Measurements from ENCODE around the gene STXBP6.

STXBP6 gene

GRCh38 chr14:24915403-24915921, 134.5 kb downstream of the STXBP6 start:
- no peak for DNase-seq

GRCh38 chr14:24913746-24914145, 136.2 kb downstream of the STXBP6 start:
- DNase-seq = no peak

- DNase-seq = no peak
Measured at GRCh38 chr14:24913021-24913420, 136.9 kb downstream of the STXBP6 start.

GRCh38 chr14:24911324-24912109, 138.4 kb downstream of the STXBP6 start:
- DNase-seq = no peak

GRCh38 chr14:24910408-24910986, 139.4 kb downstream of the STXBP6 start:
- DNase-seq = no peak

- DNase-seq = no peak
Measured at GRCh38 chr14:24909523-24910302, 140.2 kb downstream of the STXBP6 start.

GRCh38 chr14:24908592-24909236, 141.2 kb downstream of the STXBP6 start:
- no peak for DNase-seq

GRCh38 chr14:24904533-24904932, 145.4 kb downstream of the STXBP6 start:
- DNase-seq = no peak

- no peak for DNase-seq
Measured at GRCh38 chr14:24903337-24903736, 146.6 kb downstream of the STXBP6 start.

- no peak for DNase-seq
Measured at GRCh38 chr14:24900269-24901100, 149.5 kb downstream of the STXBP6 start.

GRCh38 chr14:24897793-24898192, 152.2 kb downstream of the STXBP6 start:
- DNase-seq = no peak

- DNase-seq = no peak
Measured at GRCh38 chr14:24895622-24896021, 154.3 kb downstream of the STXBP6 start.

- no peak for DNase-seq
Measured at GRCh38 chr14:24895243-24895583, 154.7 kb downstream of the STXBP6 start.

- DNase-seq = no peak
Measured at GRCh38 chr14:24894583-24895242, 155.2 kb downstream of the STXBP6 start.

GRCh38 chr14:24892497-24893051, 157.4 kb downstream of the STXBP6 start:
- DNase-seq = no peak

GRCh38 chr14:24891987-24892496, 157.9 kb downstream of the STXBP6 start:
- no peak for DNase-seq

GRCh38 chr14:24890716-24891115, 159.2 kb downstream of the STXBP6 start:
- DNase-seq = no peak

- no peak for DNase-seq
Measured at GRCh38 chr14:24889843-24890242, 160.1 kb downstream of the STXBP6 start.

GRCh38 chr14:24888532-24888931, 161.4 kb downstream of the STXBP6 start:
- DNase-seq = no peak

- no peak for DNase-seq
Measured at GRCh38 chr14:24887623-24888304, 162.2 kb downstream of the STXBP6 start.
